Glomerular endothelial cell (primary cell): ENCODE measurements around the gene POU2F3. TPM values are rescaled to one million over a fixed set of nuclear protein-coding genes. Genes with fewer than 3 reads are reported as not detected.

Experiments
- total RNA-seq: library from RNA; depleted of rRNA; stranded (reverse); fragments of >200 nt; gene quantifications from 2 replicates; pipeline ENCODE4 v1.2.3, GENCODE V29; 2015

The POU2F3 gene
- total RNA-seq, 1 donor from 2014 or later: not detected

Other genes with a start within 250 kb of the POU2F3 start
- not detected in 2 replicates for gene TRIM29, start 102.0 kb upstream of the POU2F3 start, total RNA-seq
- 52.4 and 85.4 TPM in 2 replicates for gene OAF, start 29.1 kb upstream of the POU2F3 start, total RNA-seq
- 6.2 and 7.2 TPM in 2 replicates for gene TLCD5, start 85.2 kb downstream of the POU2F3 start, total RNA-seq
- gene ARHGEF12, start 96.3 kb downstream of the POU2F3 start, total RNA-seq: 70.3 and 107 TPM in 2 replicates